IMR-90 (cell line): ENCODE data around the gene BFAR. TPM values are rescaled to one million over a fixed set of nuclear protein-coding genes. Genes with fewer than 3 reads are reported as not detected.

Experiments used
- ATAC-seq: fragments of 200-7000 bp; cut with Tn5 transposase; 2 replicates; pipeline ENCODE4 v1.9.1; 2020; ENCODE audit warnings: low read depth, mild to moderate bottlenecking, moderate library complexity
- BruUV-seq: library from RNA; stranded (reverse); fragments of 400-500 nt; replicated peaks from 2 replicates; lab custom pipeline; 2021; lab: Mats Ljungman, UMichigan
- CTCF ChIA-PET: fragments of 300-600 bp; formaldehyde crosslinking; extraction: SDS; loops from one replicate; lab custom pipeline; 2021; ENCODE audit warnings: antibody characterized with exemption; lab: Yijun Ruan, JAX
- POLR2A ChIA-PET: fragments of 300-600 bp; sonication (Branson Sonifier 250); formaldehyde crosslinking; loops from one replicate; lab custom pipeline; 2022; ENCODE audit warnings: antibody characterized with exemption; ENCODE audit not compliant: unreplicated experiment; lab: Charles Lee
- DNase-seq: peaks from one replicate; pipeline ENCODE4 v3.0.0; 2013
- H2AFZ ChIP-seq: replicated peaks from 2 replicates; pipeline ENCODE3; 2013; ENCODE audit warnings: low read length, mild to moderate bottlenecking; ENCODE audit not compliant: poor library complexity
- H2AK5ac ChIP-seq: 2 replicates; pipeline ENCODE4 v1.6.1; 2013; ENCODE audit warnings: low read depth, low read length, inconsistent platforms
- H2AK9ac ChIP-seq: replicated peaks from 2 replicates; pipeline ENCODE3; 2013; ENCODE audit warnings: mild to moderate bottlenecking, low read depth, low read length, moderate library complexity; ENCODE audit not compliant: poor library complexity
- H2BK120ac ChIP-seq: 2 replicates; pipeline ENCODE4 v1.6.1; 2013; ENCODE audit warnings: low read depth, low read length, inconsistent platforms
- H2BK15ac ChIP-seq: 3 replicates; pipeline ENCODE4 v1.6.1; 2013; ENCODE audit warnings: low read depth, low read length, inconsistent platforms
- H2BK20ac ChIP-seq: 2 replicates; pipeline ENCODE4 v1.6.1; 2013; ENCODE audit warnings: low read depth, mild to moderate bottlenecking, inconsistent platforms, low read length, moderate library complexity
- H2BK5ac ChIP-seq: 2 replicates; pipeline ENCODE4 v1.6.1; 2013; ENCODE audit warnings: mild to moderate bottlenecking, low read depth, low read length, inconsistent platforms; ENCODE audit not compliant: poor library complexity, severe bottlenecking
- H3K14ac ChIP-seq: replicated peaks from 2 replicates; pipeline ENCODE4 v1.6.1; 2013; ENCODE audit warnings: low read depth, low read length, inconsistent platforms
- H3K18ac ChIP-seq: 2 replicates; pipeline ENCODE4 v1.6.1; 2013; ENCODE audit warnings: low read depth, low read length, control low read depth
- H3K23ac ChIP-seq: 2 replicates; pipeline ENCODE4 v1.6.1; 2013; ENCODE audit warnings: low read depth, low read length, inconsistent platforms
- H3K27ac ChIP-seq: 2 replicates; pipeline ENCODE4 v1.5.1; 2013; ENCODE audit warnings: mild to moderate bottlenecking, control low read depth, low read length; ENCODE audit not compliant: insufficient read depth
- H3K27me3 ChIP-seq: 2 replicates; pipeline ENCODE4 v1.6.1; 2013; ENCODE audit warnings: low read length; ENCODE audit not compliant: control insufficient read depth, insufficient read depth
- H3K36me3 ChIP-seq: 2 replicates; pipeline ENCODE4 v1.6.1; 2013; ENCODE audit warnings: low read length, mixed read lengths; ENCODE audit not compliant: control insufficient read depth, insufficient read depth
- H3K4ac ChIP-seq: 2 replicates; pipeline ENCODE4 v1.6.1; 2013; ENCODE audit warnings: low read depth, low read length, inconsistent platforms
- H3K4me1 ChIP-seq: 2 replicates; pipeline ENCODE4 v1.6.1; 2013; ENCODE audit warnings: low read length, mixed read lengths; ENCODE audit not compliant: control insufficient read depth, insufficient read depth
- H3K4me2 ChIP-seq: 2 replicates; pipeline ENCODE4 v1.6.1; 2013; ENCODE audit warnings: low read depth, mild to moderate bottlenecking, control low read depth, low read length, moderate library complexity
- H3K4me3 ChIP-seq: 2 replicates; pipeline ENCODE4 v1.5.1; 2013; ENCODE audit warnings: low read depth, mild to moderate bottlenecking, control low read depth, low read length, moderate library complexity; ENCODE audit not compliant: insufficient read depth
- H3K56ac ChIP-seq: 2 replicates; pipeline ENCODE4 v1.6.1; 2013; ENCODE audit warnings: low read length, inconsistent platforms; ENCODE audit not compliant: insufficient read depth; ENCODE audit errors: extremely low read depth
- H3K79me1 ChIP-seq, 2 experiments: 2 replicates each; pipeline ENCODE4 v1.6.1; 2013; ENCODE audit warnings: low read length in 2 of 2, inconsistent platforms in 1 of 2, low read depth in 1 of 2
- H3K9ac ChIP-seq: 2 replicates; pipeline ENCODE4 v1.6.1; 2013; ENCODE audit warnings: low read depth, low read length, control low read depth
- H3K9me1 ChIP-seq: 2 replicates; pipeline ENCODE4 v1.6.1; 2013; ENCODE audit warnings: low read length, inconsistent platforms; ENCODE audit not compliant: insufficient read depth
- H3K9me3 ChIP-seq: 2 replicates; pipeline ENCODE4 v1.6.1; 2013; ENCODE audit warnings: low read length; ENCODE audit not compliant: control insufficient read depth, insufficient read depth
- H4K20me1 ChIP-seq: 2 replicates; pipeline ENCODE4 v1.6.1; 2013; ENCODE audit warnings: low read length, inconsistent platforms; ENCODE audit not compliant: insufficient read depth
- H4K5ac ChIP-seq: 2 replicates; pipeline ENCODE4 v1.6.1; 2013; ENCODE audit warnings: mild to moderate bottlenecking, low read depth, low read length, control low read depth
- H4K8ac ChIP-seq, 2 experiments: 2 replicates each; pipeline ENCODE4 v1.6.1; 2013; ENCODE audit warnings: low read depth in 2 of 2, low read length in 2 of 2, control low read depth in 1 of 2, inconsistent platforms in 1 of 2
- H4K91ac ChIP-seq: 2 replicates; pipeline ENCODE4 v1.6.1; 2013; ENCODE audit warnings: low read depth, low read length, inconsistent platforms; ENCODE audit not compliant: insufficient read depth
- FOS ChIP-seq: fragments of 150-350 bp; IDR thresholded peaks from 2 replicates; pipeline ENCODE4 v1.6.1; 2016; ENCODE audit warnings: low read depth, low read length
- POLR2A ChIP-seq: IDR thresholded peaks from 2 replicates; pipeline ENCODE4 v1.6.1; 2012; ENCODE audit warnings: mild to moderate bottlenecking, low read depth, low read length
- SMC3 ChIP-seq: fragments of 150-350 bp; IDR thresholded peaks from 2 replicates; pipeline ENCODE4 v1.6.1; 2016; ENCODE audit warnings: low read depth, mild to moderate bottlenecking, antibody characterized with exemption, low read length, moderate library complexity
- WGBS, 2 experiments: methylation state at CpG; one replicate each; pipeline versions ENCODE4 v1.1.5 to v1.1.7; 2013; ENCODE audit warnings: missing lambda C conversion rate in 2 of 2; ENCODE audit not compliant: insufficient read length in 1 of 2; ENCODE audit errors: extremely low coverage in 2 of 2; 5-methylcytosine and 5-hydroxymethylcytosine counted together
- dilution Hi-C: fragments of 300-500 bp; cut with HindIII; formaldehyde crosslinking; loops from one replicate; pipeline ENCODE4 v1.14.3; 2018; ENCODE audit warnings: low sequenced_read_pairs; ENCODE audit not compliant: unreplicated experiment
- in situ Hi-C: fragments of 300-500 bp; cut with MboI; formaldehyde crosslinking; loops from 3 replicates; pipeline ENCODE4 v1.14.3; 2019; ENCODE audit warnings: low sequenced_read_pairs, inconsistent platforms, mixed read lengths
- intact Hi-C: fragments of 100-400 bp; cut with micrococcal nuclease; formaldehyde crosslinking; loops from 2 replicates; pipeline ENCODE4 v1.10.0; 2022
- polyA plus RNA-seq, 3 experiments: library from polyadenylated mRNA; depleted of rRNA; stranded (reverse); fragments of >200 nt; gene quantifications; 2 replicates each; pipeline ENCODE4 v1.2.3, GENCODE V29; 2012; ENCODE audit warnings: low replicate concordance in 1 of 3
- total RNA-seq: library from RNA; depleted of rRNA; stranded (reverse); fragments of >200 nt; gene quantifications from 2 replicates; pipeline ENCODE4 v1.2.3, GENCODE V29; 2012

The BFAR gene
- total and polyA plus RNA-seq, 2 of the 4 experiments (the other 2 are of a cell fraction) = 46.6 to 56.5 TPM

DNA sequence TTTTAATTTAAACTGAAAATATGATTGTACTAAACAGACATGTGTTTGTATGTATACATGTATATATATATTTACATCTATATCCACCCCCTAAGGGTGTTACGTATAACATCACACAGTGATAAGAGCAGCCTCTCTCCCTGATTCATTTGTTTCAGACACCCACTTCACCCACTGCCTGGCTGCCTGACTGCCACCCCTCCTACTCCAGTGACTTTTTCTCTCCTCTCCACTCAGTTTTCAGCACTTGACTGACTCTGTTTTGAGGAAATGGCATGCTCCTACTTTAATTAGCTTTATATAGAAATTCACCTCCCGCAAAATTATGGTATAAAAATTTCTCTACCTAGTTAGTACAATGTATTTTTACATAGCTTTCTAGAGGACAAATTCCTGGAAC lies 20.0 kb downstream of the BFAR start:
- dilution Hi-C loops = no loop called here
- H2AFZ ChIP-seq = no peak overlapping the region
- no peak overlapping the region for H3K18ac ChIP-seq
- H2BK20ac ChIP-seq = no peak overlapping the region
- no CpG with 5 or more reads among the region's 2 CpGs for WGBS, 2 experiments
- H3K4me1 ChIP-seq = no peaks in the 10 kb centered on the region
- no TSS peak for BruUV-seq
- H2AK5ac ChIP-seq = no peak overlapping the region
- H3K36me3 ChIP-seq = peaks cover 48% of the 10 kb centered on the region
- H2BK120ac ChIP-seq = no peak overlapping the region
- in situ Hi-C loops = no loop called here
- no peaks in the 10 kb centered on the region for H3K9me3 ChIP-seq
- H3K4ac ChIP-seq = no peak overlapping the region
- intact Hi-C loops = no loop called here
- H3K9me1 ChIP-seq = no peaks in the 10 kb centered on the region
- ChIA-PET POLR2A (no interaction called here), CTCF (no interaction called here)
- H3K9ac ChIP-seq = no peak overlapping the region
- no peak overlapping the region for H2BK5ac ChIP-seq
- H4K91ac ChIP-seq = no peak overlapping the region
- H3K23ac ChIP-seq = no peak overlapping the region
- no peak for ATAC-seq
- no peak overlapping the region for H3K56ac ChIP-seq
- no peak overlapping the region for H2BK15ac ChIP-seq
- no peak overlapping the region for H3K14ac ChIP-seq
- DNase-seq = no peak
- TF ChIP-seq FOS (no peak), POLR2A (no peak), SMC3 (no peak)
- no peak overlapping the region for H3K27ac ChIP-seq
- H3K79me1 ChIP-seq = peaks cover 9 to 20% of the 10 kb centered on the region in 2 experiments
- no peak overlapping the region for H4K5ac ChIP-seq
- no peak overlapping the region for H3K4me2 ChIP-seq
- H4K20me1 ChIP-seq = no peaks in the 10 kb centered on the region
- no peak overlapping the region for H4K8ac ChIP-seq
- H3K4me3 ChIP-seq = no peak overlapping the region
- no peaks in the 10 kb centered on the region for H3K27me3 ChIP-seq
- H2AK9ac ChIP-seq = no peak overlapping the region
